AG04450 (cell line): ENCODE data around the gene ACTR10. TPM values are rescaled to one million over a fixed set of nuclear protein-coding genes. Genes with fewer than 3 reads are reported as not detected.

Source experiments
- CTCF ChIA-PET: fragments of 300-600, 350-600 bp; formaldehyde crosslinking; extraction: SDS; loops from one replicate; lab custom pipeline; 2022; ENCODE audit warnings: antibody characterized with exemption, inconsistent platforms; lab: Charles Lee
- POLR2A ChIA-PET: fragments of 350-600 bp; formaldehyde crosslinking; extraction: SDS; loops from one replicate; lab custom pipeline; 2021; ENCODE audit warnings: antibody characterized with exemption, inconsistent platforms; lab: Yijun Ruan, JAX
- DNase-seq: peaks from one replicate; pipeline ENCODE4 v3.0.0-alpha.2; 2011; ENCODE audit warnings: low read depth, low spot score
- H3K27ac ChIP-seq: one replicate; pipeline ENCODE4 v1.5.1; 2012; ENCODE audit warnings: low read depth, low read length, control low read depth
- H3K27me3 ChIP-seq: one replicate; pipeline ENCODE4 v1.6.0; 2012; ENCODE audit warnings: low read length; ENCODE audit not compliant: control insufficient read depth, insufficient read depth
- H3K4me3 ChIP-seq: 2 replicates; pipeline ENCODE4 v1.5.1; 2011; ENCODE audit warnings: mild to moderate bottlenecking, low read depth, low read length, control low read depth
- H3K9me3 ChIP-seq: 2 replicates; pipeline ENCODE4 v1.5.1; 2012; ENCODE audit warnings: low read length; ENCODE audit not compliant: control insufficient read depth, insufficient read depth
- polyA plus RNA-seq: library from polyadenylated mRNA; depleted of rRNA; stranded (reverse); fragments of >200 nt; gene quantifications from 2 replicates; pipeline ENCODE4 v1.2.3, GENCODE V29; 2011
- TF ChIP-seq, protein P1 (sequence below): IDR thresholded peaks from 2 replicates; pipeline ENCODE4 v1.5.1; 2011; ENCODE audit warnings: low read depth, low read length, control low read depth, inconsistent platforms

ACTR10 gene
- polyA plus RNA-seq, 1 experiment = 142 TPM

DNA sequence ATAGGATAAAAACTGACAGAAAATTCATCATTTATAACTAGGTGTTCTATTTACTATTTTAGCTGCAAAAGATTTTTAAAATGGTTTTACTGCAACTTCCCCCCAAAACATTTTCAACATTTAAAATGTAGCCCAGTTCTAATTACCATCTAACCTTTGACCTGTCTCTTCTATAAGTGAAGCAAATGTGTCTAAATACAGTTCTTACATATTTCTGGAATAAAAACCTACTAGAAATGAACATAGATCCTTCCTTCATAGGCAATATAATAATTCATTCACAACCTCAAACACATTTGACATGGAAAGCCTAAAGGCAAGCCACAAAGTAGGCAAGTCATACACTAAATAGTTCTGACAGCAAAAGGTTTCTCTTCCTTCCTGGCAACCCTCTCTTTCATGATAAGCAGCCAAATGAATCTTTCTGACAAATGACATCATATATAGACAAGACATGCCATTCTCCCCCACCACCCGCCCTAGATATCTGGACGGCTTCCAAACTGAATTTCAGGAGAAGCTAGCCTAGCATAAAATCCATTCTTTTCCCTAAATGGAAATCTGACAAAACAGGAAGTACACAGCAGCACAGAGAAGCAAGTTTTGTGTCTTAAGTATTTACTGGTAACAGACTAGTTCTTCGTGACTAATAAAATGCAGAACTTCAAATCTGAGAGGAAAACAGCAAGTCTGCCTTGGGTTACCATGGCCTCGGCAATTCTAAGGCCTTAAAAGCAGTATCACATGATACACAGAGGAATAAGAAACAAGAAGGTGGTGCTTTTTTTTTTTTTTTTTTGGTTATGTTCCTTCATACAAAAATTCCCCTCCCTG lies 81.2 kb downstream of the ACTR10 start:
- POLR2A ChIA-PET = interaction anchor here (1.5 kb wide), 1 partner anchor 17 kb away, joined by 6 read pairs; the partner anchor contains the start of gene ARID4A
- H3K27ac ChIP-seq = peak overlapping the region; percentile 71
- CTCF ChIA-PET = interaction anchor here (0.6 to 0.7 kb wide), 3 partner anchors 96 to 913 kb away, joined by 4 to 6 read pairs (median 4); no protein-coding TSS in a partner anchor
- TF ChIP-seq, protein P1, sequence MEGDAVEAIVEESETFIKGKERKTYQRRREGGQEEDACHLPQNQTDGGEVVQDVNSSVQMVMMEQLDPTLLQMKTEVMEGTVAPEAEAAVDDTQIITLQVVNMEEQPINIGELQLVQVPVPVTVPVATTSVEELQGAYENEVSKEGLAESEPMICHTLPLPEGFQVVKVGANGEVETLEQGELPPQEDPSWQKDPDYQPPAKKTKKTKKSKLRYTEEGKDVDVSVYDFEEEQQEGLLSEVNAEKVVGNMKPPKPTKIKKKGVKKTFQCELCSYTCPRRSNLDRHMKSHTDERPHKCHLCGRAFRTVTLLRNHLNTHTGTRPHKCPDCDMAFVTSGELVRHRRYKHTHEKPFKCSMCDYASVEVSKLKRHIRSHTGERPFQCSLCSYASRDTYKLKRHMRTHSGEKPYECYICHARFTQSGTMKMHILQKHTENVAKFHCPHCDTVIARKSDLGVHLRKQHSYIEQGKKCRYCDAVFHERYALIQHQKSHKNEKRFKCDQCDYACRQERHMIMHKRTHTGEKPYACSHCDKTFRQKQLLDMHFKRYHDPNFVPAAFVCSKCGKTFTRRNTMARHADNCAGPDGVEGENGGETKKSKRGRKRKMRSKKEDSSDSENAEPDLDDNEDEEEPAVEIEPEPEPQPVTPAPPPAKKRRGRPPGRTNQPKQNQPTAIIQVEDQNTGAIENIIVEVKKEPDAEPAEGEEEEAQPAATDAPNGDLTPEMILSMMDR = no peak
- H3K4me3 ChIP-seq = no peak overlapping the region
- H3K9me3 ChIP-seq = no peaks in the 10 kb centered on the region
- no peaks in the 10 kb centered on the region for H3K27me3 ChIP-seq
- DNase-seq = peak; percentile 65

DNA sequence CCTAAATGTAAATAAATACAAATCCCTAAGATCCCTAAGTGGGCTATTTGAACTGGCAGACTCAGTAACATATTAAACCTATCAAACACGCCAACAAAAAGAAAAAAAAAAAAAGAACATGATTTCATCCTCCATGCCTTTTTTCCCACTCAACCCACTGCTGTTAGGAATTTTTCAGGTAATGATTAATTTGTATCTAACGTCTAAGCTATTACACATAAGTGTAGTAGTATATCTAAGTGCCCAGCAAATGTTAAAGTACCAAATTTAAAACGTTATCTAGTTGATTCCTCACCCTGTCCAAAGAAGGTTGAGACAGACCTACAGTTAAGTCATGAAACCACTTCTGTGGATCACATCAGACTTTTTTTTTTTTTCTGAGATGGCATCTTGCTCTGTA lies 82.0 kb downstream of the ACTR10 start:
- peak overlapping the region; percentile 32 for H3K27ac ChIP-seq
- CTCF ChIA-PET = interaction anchor here (0.6 to 0.7 kb wide), 3 partner anchors 95 to 914 kb away, joined by 4 to 6 read pairs (median 4); no protein-coding TSS in a partner anchor

DNA sequence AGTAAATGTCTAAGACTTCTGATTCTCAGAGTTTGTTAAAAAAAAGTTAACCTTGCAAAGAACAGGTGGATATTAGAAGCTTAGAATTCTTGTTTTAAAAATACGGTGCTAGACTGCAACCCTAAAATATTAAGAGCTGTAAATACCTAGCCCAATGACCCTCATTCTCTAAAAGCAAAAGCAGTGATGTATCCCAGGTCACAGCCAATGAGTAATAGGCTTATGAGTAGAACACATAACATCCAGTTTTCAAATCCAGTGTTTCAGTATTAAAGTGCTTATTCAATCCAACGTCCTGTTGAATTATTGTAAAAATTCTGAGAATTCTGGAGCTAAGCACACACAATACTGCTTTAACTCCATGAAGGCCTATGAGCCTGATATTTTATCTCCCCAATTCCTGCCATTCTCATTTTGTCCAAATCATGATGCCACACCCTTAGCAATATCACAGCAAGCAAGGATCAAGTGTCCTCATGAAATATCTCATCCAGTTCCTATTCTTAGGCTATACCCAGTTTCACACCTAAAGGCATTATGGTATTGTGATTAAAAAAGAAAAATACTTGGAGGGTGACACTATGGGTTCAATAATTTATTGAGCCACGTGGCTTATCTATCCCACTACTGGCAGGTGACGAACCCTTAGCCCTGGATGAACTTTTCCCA lies 83.1 kb downstream of the ACTR10 start:
- TF ChIP-seq, protein P1 = no peak
- Histone ChIP-seq H3K9me3 (no peaks in the 10 kb centered on the region), H3K27ac (no peak overlapping the region), H3K27me3 (no peaks in the 10 kb centered on the region), H3K4me3 (no peak overlapping the region)
- no peak for DNase-seq
- ChIA-PET POLR2A (interaction anchor here (0.5 kb wide), 1 partner anchor 8 kb away, joined by 4 read pairs; no protein-coding TSS in a partner anchor), CTCF (no interaction called here)

More for the DNA sequence above, 82.0 kb downstream of the ACTR10 start:
- Histone ChIP-seq H3K9me3 (no peaks in the 10 kb centered on the region), H3K4me3 (no peak overlapping the region), H3K27me3 (no peaks in the 10 kb centered on the region)
- POLR2A ChIA-PET = interaction anchor here (1.5 kb wide), 1 partner anchor 16 kb away, joined by 6 read pairs; the partner anchor contains the start of gene ARID4A
- no peak for DNase-seq
- TF ChIP-seq, protein P1 = no peak

DNA sequence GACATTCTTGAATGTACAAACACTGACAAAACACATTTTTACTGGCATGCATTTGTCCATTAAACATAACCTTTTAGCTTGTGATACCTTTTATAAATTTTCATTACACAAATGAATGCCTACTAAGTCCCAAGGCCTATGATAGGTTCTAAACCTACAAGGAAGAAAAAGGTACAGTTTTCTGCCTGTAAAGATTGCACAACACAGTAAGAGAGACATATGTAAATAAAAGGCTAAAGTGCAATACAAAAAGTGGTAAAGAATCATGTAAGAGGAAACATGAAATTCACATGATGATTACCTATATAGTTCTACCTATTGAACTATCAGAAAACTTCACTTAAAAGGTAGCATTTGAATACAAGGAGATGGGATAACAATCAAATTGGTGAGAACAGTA lies 83.8 kb downstream of the ACTR10 start:
- ChIA-PET CTCF (no interaction called here), POLR2A (interaction anchor here (0.5 kb wide), 1 partner anchor 9 kb away, joined by 4 read pairs; no protein-coding TSS in a partner anchor)
- no peaks in the 10 kb centered on the region for H3K27me3 ChIP-seq
- H3K9me3 ChIP-seq = no peaks in the 10 kb centered on the region
- H3K27ac ChIP-seq = no peak overlapping the region
- H3K4me3 ChIP-seq = no peak overlapping the region
- TF ChIP-seq, protein P1 = no peak
- no peak for DNase-seq
